WTC11 (cell line): ENCODE results near the gene TXNRD1. TPM values are rescaled to one million over a fixed set of nuclear protein-coding genes. Genes with fewer than 3 reads are reported as not detected.

ENCODE experiments used
- ATAC-seq: fragments of 200-7000 bp; cut with Tn5 transposase; 2 replicates; pipeline ENCODE4 v1.10.0; 2021; ENCODE audit warnings: mild to moderate bottlenecking, moderate library complexity
- CTCF ChIA-PET: fragments of 300-600 bp; sonication (Branson Sonifier 250); formaldehyde crosslinking; loops from one replicate; lab custom pipeline; 2021; ENCODE audit warnings: antibody characterized with exemption; lab: Charles Lee
- POLR2A ChIA-PET: fragments of 350-600 bp; sonication (Branson Sonifier 250); formaldehyde crosslinking; loops from one replicate; lab custom pipeline; 2021; ENCODE audit warnings: antibody characterized with exemption; lab: Charles Lee
- DNase-seq: peaks from one replicate; pipeline ENCODE4 v3.0.0; 2021; ENCODE audit warnings: low spot score
- H3K27ac Mint-ChIP-seq: 2 replicates; pipeline ENCODE4 v1.8.0; 2021; ENCODE audit warnings: mixed read lengths
- H3K27me3 Mint-ChIP-seq: 2 replicates; pipeline ENCODE4 v1.8.0; 2021; ENCODE audit warnings: low read depth, mild to moderate bottlenecking, moderate library complexity, mixed read lengths
- H3K36me3 Mint-ChIP-seq: 2 replicates; pipeline ENCODE4 v1.8.0; 2021; ENCODE audit warnings: mixed read lengths
- H3K4me1 Mint-ChIP-seq: 2 replicates; pipeline ENCODE4 v1.8.0; 2022; ENCODE audit warnings: mixed read lengths
- H3K4me3 Mint-ChIP-seq: 2 replicates; pipeline ENCODE4 v1.8.0; 2021; ENCODE audit warnings: mild to moderate bottlenecking, moderate library complexity, mixed read lengths
- H3K9me3 Mint-ChIP-seq: 2 replicates; pipeline ENCODE4 v1.8.0; 2021; ENCODE audit warnings: mixed read lengths
- ATF2 ChIP-seq: sonication (generic); formaldehyde crosslinking; IDR thresholded peaks from 2 replicates; pipeline ENCODE4 v1.8.1; 2022; ENCODE audit warnings: low read depth, missing genetic modification reagents, borderline replicate concordance
- E2F1 ChIP-seq: sonication (generic); formaldehyde crosslinking; IDR thresholded peaks from 2 replicates; pipeline ENCODE4 v1.8.0; 2022; ENCODE audit warnings: mild to moderate bottlenecking, missing genetic modification reagents
- FOXK1 ChIP-seq: sonication (generic); formaldehyde crosslinking; IDR thresholded peaks from 2 replicates; pipeline ENCODE4 v1.8.0; 2022; ENCODE audit warnings: mild to moderate bottlenecking, moderate library complexity, missing genetic modification reagents
- HMGA2 ChIP-seq: fragments of 250-450 bp; sonication (Bioruptor Pico); IDR thresholded peaks from 2 replicates; pipeline ENCODE4 v1.4.0; 2021; ENCODE audit warnings: mild to moderate bottlenecking, moderate library complexity
- HMGXB4 ChIP-seq: sonication (generic); formaldehyde crosslinking; IDR thresholded peaks from 2 replicates; pipeline ENCODE4 v1.8.1; 2023; ENCODE audit warnings: mild to moderate bottlenecking, moderate library complexity, missing genetic modification reagents
- NR3C1 ChIP-seq: sonication (generic); formaldehyde crosslinking; conservative IDR thresholded peaks from 2 replicates; pipeline ENCODE4 v1.8.1; 2023; ENCODE audit warnings: low read depth, mild to moderate bottlenecking, missing genetic modification reagents
- PREB ChIP-seq: sonication (generic); formaldehyde crosslinking; IDR thresholded peaks from 2 replicates; pipeline ENCODE4 v1.8.1; 2022; ENCODE audit warnings: mild to moderate bottlenecking, missing genetic modification reagents, moderate library complexity, borderline replicate concordance
- SP1 ChIP-seq: sonication (generic); formaldehyde crosslinking; conservative IDR thresholded peaks from 2 replicates; pipeline ENCODE4 v1.8.1; 2022; ENCODE audit warnings: missing genetic modification reagents
- TCF7 ChIP-seq: sonication (generic); formaldehyde crosslinking; IDR thresholded peaks from 2 replicates; pipeline ENCODE4 v1.8.0; 2022; ENCODE audit warnings: mild to moderate bottlenecking, low read depth, missing genetic modification reagents, moderate library complexity
- TEAD4 ChIP-seq: sonication (generic); formaldehyde crosslinking; IDR thresholded peaks from 2 replicates; pipeline ENCODE4 v1.8.0; 2022; ENCODE audit warnings: mild to moderate bottlenecking, missing genetic modification reagents
- USF2 ChIP-seq: sonication (generic); formaldehyde crosslinking; IDR thresholded peaks from 2 replicates; pipeline ENCODE4 v1.8.1; 2023; ENCODE audit warnings: mild to moderate bottlenecking, missing genetic modification reagents, moderate library complexity
- ZNF219 ChIP-seq: sonication (generic); formaldehyde crosslinking; IDR thresholded peaks from 2 replicates; pipeline ENCODE4 v1.8.0; 2023; ENCODE audit warnings: missing genetic modification reagents, mild to moderate bottlenecking, borderline replicate concordance
- ZNF232 ChIP-seq: sonication (generic); formaldehyde crosslinking; IDR thresholded peaks from 2 replicates; pipeline ENCODE4 v1.8.0; 2022; ENCODE audit warnings: mild to moderate bottlenecking, missing genetic modification reagents
- ZNF281 ChIP-seq: sonication (generic); formaldehyde crosslinking; IDR thresholded peaks from 2 replicates; pipeline ENCODE4 v1.8.0; 2023; ENCODE audit warnings: mild to moderate bottlenecking, missing genetic modification reagents
- ZNF396 ChIP-seq: fragments of 250-450 bp; sonication (Bioruptor Pico); IDR thresholded peaks from 2 replicates; pipeline ENCODE4 v1.8.0; 2021; ENCODE audit warnings: mild to moderate bottlenecking, moderate library complexity, borderline replicate concordance
- ZNF532 ChIP-seq: fragments of 250-450 bp; sonication (Bioruptor Pico); IDR thresholded peaks from 2 replicates; pipeline ENCODE4 v1.9.0; 2021; ENCODE audit warnings: mild to moderate bottlenecking, borderline replicate concordance
- total RNA-seq: library from RNA; stranded (reverse); gene quantifications from 3 replicates; pipeline ENCODE4 v1.2.3, GENCODE V29; 2021

The TXNRD1 gene
- total RNA-seq, 1 experiment from 2014 or later, result 113 TPM

GRCh38 chr12:104372061-104372720, 156.6 kb downstream of the TXNRD1 start:
- TF ChIP-seq ZNF232 (CRISPR knock-in tag) (no peak), ZNF396 (no peak), ZNF219 (no peak), NR3C1 (CRISPR knock-in tag) (no peak), SP1 (CRISPR knock-in tag) (no peak), PREB (CRISPR knock-in tag) (no peak), HMGA2 (CRISPR knock-in tag) (no peak), ZNF532 (no peak), E2F1 (CRISPR knock-in tag) (no peak), USF2 (CRISPR knock-in tag) (no peak), HMGXB4 (CRISPR knock-in tag) (no peak), ATF2 (CRISPR knock-in tag) (no peak), TEAD4 (no peak), FOXK1 (CRISPR knock-in tag) (no peak), ZNF281 (no peak), TCF7 (CRISPR knock-in tag) (no peak)
- ATAC-seq (no peak; the same call in 1 of the 2 replicates), DNase-seq (no peak)
- ChIA-PET POLR2A (no interaction called here), CTCF (interaction anchor here (3.1 kb wide), 1 partner anchor 9 kb away, joined by 23 read pairs; no protein-coding TSS in a partner anchor)
- Mint-ChIP-seq H3K27me3 (peaks cover 3% of the 10 kb centered on the region; the same call in 1 of the 2 replicates), H3K36me3 (peaks cover 24% of the 10 kb centered on the region), H3K4me1 (peaks cover 28% of the 10 kb centered on the region), H3K27ac (peak overlapping the region; percentile 41; the same call in 1 of the 2 replicates), H3K9me3 (peaks cover 32% of the 10 kb centered on the region), H3K4me3 (no peak overlapping the region)
